ENCODE data around the gene AFMID.

- TF ChIP-seq POLR2AphosphoS5 (IDR thresholded peaks at IDR 0.05; ENCODE audit: insufficient read depth in 1 of 2, low read depth in 1 of 2) (no peak), CTCF (IDR thresholded peaks at IDR 0.05) (no peak)
Measured at GRCh38 chr17:78180083-78180482, 7.1 kb upstream of the AFMID start.
